Measurements from ENCODE around the gene SMAD1. TPM values are rescaled to one million over a fixed set of nuclear protein-coding genes. Genes with fewer than 3 reads are reported as not detected.

Gene SMAD1
- total and polyA plus RNA-seq, 2 donors (not counting 1 experiment from before 2014, with no cell fraction given) = 13.0 to 25.1 TPM

DNA sequence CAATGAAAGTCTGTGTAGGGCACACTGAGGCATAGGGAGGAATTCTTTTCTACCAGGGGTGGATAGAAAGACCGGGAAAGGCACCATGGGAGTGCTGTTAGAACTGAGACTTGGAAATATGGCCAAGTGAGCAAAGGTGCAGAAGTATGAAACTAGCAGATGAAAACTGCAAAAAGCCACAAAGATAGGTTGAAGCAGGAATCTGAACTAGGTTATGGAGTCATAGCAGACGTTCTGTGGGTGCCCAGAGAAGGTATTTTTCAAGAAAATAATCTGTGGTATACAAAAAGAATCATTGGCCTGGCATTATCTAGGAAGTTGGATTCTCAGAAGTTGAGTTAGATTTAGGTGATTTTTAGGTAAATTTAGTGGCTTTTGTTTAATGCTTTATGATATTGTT is 48.5 kb downstream of the SMAD1 start:
- Histone ChIP-seq H3K79me2 (ENCODE audit: control insufficient read depth, insufficient read depth, low read length) (no peaks in the 10 kb centered on the region), H3K9me3 (ENCODE audit: control insufficient read depth, insufficient read depth, low read depth, low read length) (no peaks in the 10 kb centered on the region), H3K9ac (ENCODE audit: insufficient read depth, low read length) (no peak overlapping the region), H4K20me1 (ENCODE audit: control insufficient read depth, extremely low read depth, insufficient read depth, low read length) (no peaks in the 10 kb centered on the region), H3K27ac (ENCODE audit: insufficient read depth, low read length) (no peak overlapping the region), H3K36me3 (ENCODE audit: control insufficient read depth, insufficient read depth, low read length) (no peaks in the 10 kb centered on the region), H2AFZ (ENCODE audit: low read length) (no peak overlapping the region), H3K27me3 (ENCODE audit: control insufficient read depth, insufficient read depth, low read length) (no peaks in the 10 kb centered on the region), H3K4me3 (replicated peaks in 1 of 4; ENCODE audit: control extremely low read depth in 1 of 4, insufficient read depth in 1 of 4, low read depth in 3 of 4, low read length in 4 of 4) (no peak overlapping the region), H3K4me2 (ENCODE audit: extremely low read depth, insufficient read depth, low read length) (no peak overlapping the region), H3K4me1 (ENCODE audit: control insufficient read depth, extremely low read depth, insufficient read depth, low read length) (no peaks in the 10 kb centered on the region)
- no peak for DNase-seq (ENCODE audit: low read depth in 2 of 2)
- TF ChIP-seq, protein P1, sequence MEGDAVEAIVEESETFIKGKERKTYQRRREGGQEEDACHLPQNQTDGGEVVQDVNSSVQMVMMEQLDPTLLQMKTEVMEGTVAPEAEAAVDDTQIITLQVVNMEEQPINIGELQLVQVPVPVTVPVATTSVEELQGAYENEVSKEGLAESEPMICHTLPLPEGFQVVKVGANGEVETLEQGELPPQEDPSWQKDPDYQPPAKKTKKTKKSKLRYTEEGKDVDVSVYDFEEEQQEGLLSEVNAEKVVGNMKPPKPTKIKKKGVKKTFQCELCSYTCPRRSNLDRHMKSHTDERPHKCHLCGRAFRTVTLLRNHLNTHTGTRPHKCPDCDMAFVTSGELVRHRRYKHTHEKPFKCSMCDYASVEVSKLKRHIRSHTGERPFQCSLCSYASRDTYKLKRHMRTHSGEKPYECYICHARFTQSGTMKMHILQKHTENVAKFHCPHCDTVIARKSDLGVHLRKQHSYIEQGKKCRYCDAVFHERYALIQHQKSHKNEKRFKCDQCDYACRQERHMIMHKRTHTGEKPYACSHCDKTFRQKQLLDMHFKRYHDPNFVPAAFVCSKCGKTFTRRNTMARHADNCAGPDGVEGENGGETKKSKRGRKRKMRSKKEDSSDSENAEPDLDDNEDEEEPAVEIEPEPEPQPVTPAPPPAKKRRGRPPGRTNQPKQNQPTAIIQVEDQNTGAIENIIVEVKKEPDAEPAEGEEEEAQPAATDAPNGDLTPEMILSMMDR (conservative IDR thresholded peaks at IDR 0.05 in 1 of 2, IDR thresholded peaks at IDR 0.05 in 1 of 2; ENCODE audit: low read depth in 1 of 2, low read length in 2 of 2) = no peak
- no peak for TF ChIP-seq EZH2 (IDR thresholded peaks at IDR 0.05; ENCODE audit: low read length, missing control alignments)

DNA sequence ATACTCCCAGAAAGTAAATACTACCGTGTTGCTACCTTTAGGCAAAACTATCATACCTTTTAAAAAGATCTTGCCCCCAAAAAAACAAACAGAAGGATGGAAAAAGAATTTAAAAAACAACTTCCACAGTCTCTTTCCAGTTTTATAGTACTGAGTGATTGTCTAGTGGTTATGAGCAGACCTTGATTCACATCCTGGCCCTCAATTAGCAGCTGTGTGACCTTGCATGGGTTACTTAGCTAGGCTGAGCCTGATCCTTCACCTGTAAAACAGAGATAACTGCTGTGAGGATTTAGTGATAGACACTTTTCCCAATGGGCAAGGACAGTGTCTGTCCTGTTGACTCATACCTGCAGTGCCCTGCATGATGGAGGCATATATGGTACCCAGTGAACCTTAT is 49.0 kb downstream of the SMAD1 start:
- Histone ChIP-seq H3K27me3 (ENCODE audit: control insufficient read depth, insufficient read depth, low read length) (no peaks in the 10 kb centered on the region), H3K9ac (ENCODE audit: insufficient read depth, low read length) (no peak overlapping the region), H3K36me3 (ENCODE audit: control insufficient read depth, insufficient read depth, low read length) (no peaks in the 10 kb centered on the region), H3K4me3 (replicated peaks in 1 of 4; ENCODE audit: control extremely low read depth in 1 of 4, insufficient read depth in 1 of 4, low read depth in 3 of 4, low read length in 4 of 4) (no peak overlapping the region), H3K9me3 (ENCODE audit: control insufficient read depth, insufficient read depth, low read depth, low read length) (no peaks in the 10 kb centered on the region), H4K20me1 (ENCODE audit: control insufficient read depth, extremely low read depth, insufficient read depth, low read length) (no peaks in the 10 kb centered on the region), H3K79me2 (ENCODE audit: control insufficient read depth, insufficient read depth, low read length) (no peaks in the 10 kb centered on the region), H3K27ac (ENCODE audit: insufficient read depth, low read length) (no peak overlapping the region), H2AFZ (ENCODE audit: low read length) (no peak overlapping the region), H3K4me2 (ENCODE audit: extremely low read depth, insufficient read depth, low read length) (no peak overlapping the region), H3K4me1 (ENCODE audit: control insufficient read depth, extremely low read depth, insufficient read depth, low read length) (no peaks in the 10 kb centered on the region)
- TF ChIP-seq, protein P1 (conservative IDR thresholded peaks at IDR 0.05 in 1 of 2, IDR thresholded peaks at IDR 0.05 in 1 of 2; ENCODE audit: low read depth in 1 of 2, low read length in 2 of 2) = no peak
- no peak for TF ChIP-seq EZH2 (IDR thresholded peaks at IDR 0.05; ENCODE audit: low read length, missing control alignments)
- no peak for DNase-seq (ENCODE audit: low read depth in 2 of 2)

DNA sequence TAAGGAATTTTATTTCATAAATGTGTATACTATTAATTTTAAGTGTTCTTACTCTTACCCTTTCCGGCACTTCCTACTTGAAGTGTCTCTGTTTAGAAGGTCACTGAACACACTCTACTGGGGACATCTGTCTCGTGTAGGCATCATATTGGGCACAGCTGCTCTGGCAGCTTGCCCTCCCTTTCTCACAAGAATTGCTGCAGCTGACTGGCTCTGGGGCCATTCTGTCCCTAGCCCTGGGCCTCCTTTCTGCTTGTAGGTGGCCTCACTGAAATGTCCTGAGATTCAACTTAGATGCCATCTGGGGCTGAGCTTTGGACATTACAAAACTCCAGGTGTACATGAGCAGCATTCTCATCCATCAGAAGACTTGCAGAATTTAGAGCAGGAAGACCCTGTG is 49.6 kb downstream of the SMAD1 start:
- no peaks in the 10 kb centered on the region for H3K36me3 ChIP-seq (ENCODE audit: control insufficient read depth, insufficient read depth, low read length)
- H3K4me3 ChIP-seq (replicated peaks in 1 of 4; ENCODE audit: control extremely low read depth in 1 of 4, insufficient read depth in 1 of 4, low read depth in 3 of 4, low read length in 4 of 4) = no peak overlapping the region
- H3K27ac ChIP-seq (ENCODE audit: insufficient read depth, low read length) = no peak overlapping the region
- H3K9me3 ChIP-seq (ENCODE audit: control insufficient read depth, insufficient read depth, low read depth, low read length) = no peaks in the 10 kb centered on the region
- no peaks in the 10 kb centered on the region for H3K4me1 ChIP-seq (ENCODE audit: control insufficient read depth, extremely low read depth, insufficient read depth, low read length)
- H2AFZ ChIP-seq (ENCODE audit: low read length) = no peak overlapping the region
- TF ChIP-seq, protein P1 (conservative IDR thresholded peaks at IDR 0.05 in 1 of 2, IDR thresholded peaks at IDR 0.05 in 1 of 2; ENCODE audit: low read depth in 1 of 2, low read length in 2 of 2) = no peak
- TF ChIP-seq EZH2 (IDR thresholded peaks at IDR 0.05; ENCODE audit: low read length, missing control alignments) = no peak
- H3K27me3 ChIP-seq (ENCODE audit: control insufficient read depth, insufficient read depth, low read length) = no peaks in the 10 kb centered on the region
- no peak for DNase-seq (ENCODE audit: low read depth in 2 of 2)
- H4K20me1 ChIP-seq (ENCODE audit: control insufficient read depth, extremely low read depth, insufficient read depth, low read length) = no peaks in the 10 kb centered on the region
- H3K4me2 ChIP-seq (ENCODE audit: extremely low read depth, insufficient read depth, low read length) = no peak overlapping the region
- H3K79me2 ChIP-seq (ENCODE audit: control insufficient read depth, insufficient read depth, low read length) = no peaks in the 10 kb centered on the region
- no peak overlapping the region for H3K9ac ChIP-seq (ENCODE audit: insufficient read depth, low read length)
